Measurements from ENCODE around the gene GASK1A.

GASK1A gene

GRCh38 chr3:43014956-43015355, 35.8 kb downstream of the GASK1A start:
- no peak for DNase-seq

- no peak for DNase-seq
Measured at GRCh38 chr3:43015572-43015971, 36.5 kb downstream of the GASK1A start.

GRCh38 chr3:43015991-43016865, 37.1 kb downstream of the GASK1A start:
- no peak for DNase-seq

- DNase-seq: no peak
Measured at GRCh38 chr3:43017004-43017403, 37.9 kb downstream of the GASK1A start.

- no peak for DNase-seq
Measured at GRCh38 chr3:43017593-43018195, 38.6 kb downstream of the GASK1A start.

- no peak for DNase-seq
Measured at GRCh38 chr3:43018246-43018645, 39.1 kb downstream of the GASK1A start.

GRCh38 chr3:43019006-43019809, 40.1 kb downstream of the GASK1A start:
- DNase-seq: no peak

- no peak for DNase-seq
Measured at GRCh38 chr3:43019826-43020225, 40.7 kb downstream of the GASK1A start.

- DNase-seq: no peak
Measured at GRCh38 chr3:43021186-43021585, 42.1 kb downstream of the GASK1A start.

- DNase-seq: no peak
Measured at GRCh38 chr3:43022121-43022520, 43.0 kb downstream of the GASK1A start.

- DNase-seq: no peak
Measured at GRCh38 chr3:43023066-43023465, 44.0 kb downstream of the GASK1A start.

- no peak for DNase-seq
Measured at GRCh38 chr3:43023746-43024145, 44.6 kb downstream of the GASK1A start.

- DNase-seq: no peak
Measured at GRCh38 chr3:43024181-43024885, 45.2 kb downstream of the GASK1A start.

- DNase-seq: no peak
Measured at GRCh38 chr3:43025423-43025822, 46.3 kb downstream of the GASK1A start.

- DNase-seq: no peak
Measured at GRCh38 chr3:43028001-43028400, 48.9 kb downstream of the GASK1A start.

- DNase-seq: no peak
Measured at GRCh38 chr3:43028678-43029490, 49.8 kb downstream of the GASK1A start.

GRCh38 chr3:43030162-43030935, 51.2 kb downstream of the GASK1A start:
- DNase-seq: no peak

- no peak for DNase-seq
Measured at GRCh38 chr3:43031485-43031884, 52.4 kb downstream of the GASK1A start.

- DNase-seq: no peak
Measured at GRCh38 chr3:43031889-43032545, 52.9 kb downstream of the GASK1A start.

Measured in fibroblast of skin of back (primary cell).